MM.1S (cell line): ENCODE results near the gene MCTP2.
A peak's percentile ranks its signal among the peaks of the same experiment; 100 is the strongest.

Experiments
- DNase-seq: peaks from one replicate; pipeline ENCODE4 v3.0.0-alpha.2; 2015
- H2AFZ ChIP-seq: fragments of 300-600 bp; sonication (generic); 2 replicates; pipeline ENCODE4 v1.6.0; 2016; ENCODE audit warnings: antibody characterized with exemption, low read length
- H3F3A ChIP-seq: fragments of 300-600 bp; sonication (generic); 2 replicates; pipeline ENCODE4 v1.6.1; 2016; ENCODE audit warnings: mild to moderate bottlenecking, antibody characterized with exemption, low read length, moderate library complexity, mixed read lengths; ENCODE audit not compliant: insufficient read depth
- H3K27ac ChIP-seq: fragments of 300-600 bp; sonication (generic); 2 replicates; pipeline ENCODE4 v1.5.1; 2016; ENCODE audit warnings: mild to moderate bottlenecking, low read length
- H3K27me3 ChIP-seq: fragments of 300-600 bp; sonication (generic); replicated peaks from 2 replicates; pipeline ENCODE4 v1.6.0; 2016; ENCODE audit warnings: low read length; ENCODE audit not compliant: insufficient read depth
- H3K36me3 ChIP-seq: fragments of 300-600 bp; sonication (generic); replicated peaks from 2 replicates; pipeline ENCODE4 v1.6.1; 2016; ENCODE audit warnings: mild to moderate bottlenecking, low read length, mixed read lengths; ENCODE audit not compliant: insufficient read depth
- H3K4me1 ChIP-seq: fragments of 300-600 bp; sonication (generic); 2 replicates; pipeline ENCODE4 v1.6.1; 2016; ENCODE audit warnings: low read length, mixed read lengths
- H3K4me2 ChIP-seq: fragments of 300-600 bp; sonication (generic); 2 replicates; pipeline ENCODE4 v1.6.0; 2016; ENCODE audit warnings: low read depth, low read length
- H3K4me3 ChIP-seq: fragments of 300-600 bp; sonication (generic); 2 replicates; pipeline ENCODE4 v1.5.1; 2016; ENCODE audit warnings: low read length, mixed read lengths
- H3K79me2 ChIP-seq: fragments of 300-600 bp; sonication (generic); 2 replicates; pipeline ENCODE4 v1.6.1; 2016; ENCODE audit warnings: mixed run types, low read length, mixed read lengths
- H3K9ac ChIP-seq: fragments of 300-600 bp; sonication (generic); 2 replicates; pipeline ENCODE4 v1.6.1; 2016; ENCODE audit warnings: low read length, mixed read lengths
- H3K9me2 ChIP-seq: fragments of 300-600 bp; sonication (generic); replicated peaks from 2 replicates; pipeline ENCODE4 v1.6.1; 2016; ENCODE audit warnings: mild to moderate bottlenecking, low read length, mixed read lengths; ENCODE audit not compliant: insufficient read depth
- H3K9me3 ChIP-seq: fragments of 300-600 bp; sonication (generic); replicated peaks from 2 replicates; pipeline ENCODE4 v1.6.1; 2016; ENCODE audit warnings: mild to moderate bottlenecking, low read length, mixed read lengths; ENCODE audit not compliant: insufficient read depth
- H4K20me1 ChIP-seq: fragments of 300-600 bp; sonication (generic); 2 replicates; pipeline ENCODE4 v1.6.1; 2016; ENCODE audit warnings: mild to moderate bottlenecking, low read length, moderate library complexity, mixed read lengths; ENCODE audit not compliant: insufficient read depth
- CTCF ChIP-seq: fragments of 300-600 bp; sonication (generic); IDR thresholded peaks from 2 replicates; pipeline ENCODE4 v1.5.1; 2016; ENCODE audit warnings: antibody characterized with exemption, low read length, mixed read lengths
- EZH2 ChIP-seq: fragments of 300-600 bp; sonication (generic); optimal IDR thresholded peaks from 2 replicates; pipeline ENCODE3; 2017; ENCODE audit warnings: low read depth, mild to moderate bottlenecking, antibody characterized with exemption, low read length, mixed read lengths
- EZH2phosphoT487 ChIP-seq: fragments of 300-600 bp; sonication (generic); IDR thresholded peaks from 2 replicates; pipeline ENCODE4 v1.6.1; 2018; ENCODE audit warnings: antibody characterized with exemption, low read length

MCTP2 gene

GRCh38 chr15:94411285-94411684 lies 179.9 kb downstream of the MCTP2 start:
- no peak overlapping the region for H3K27ac ChIP-seq
- no peak overlapping the region for H2AFZ ChIP-seq
- no peak for DNase-seq
- H3K4me1 ChIP-seq = no peaks in the 10 kb centered on the region
- H4K20me1 ChIP-seq = no peaks in the 10 kb centered on the region
- no peaks in the 10 kb centered on the region for H3K36me3 ChIP-seq
- no peak overlapping the region for H3K4me3 ChIP-seq
- H3K27me3 ChIP-seq = no peaks in the 10 kb centered on the region
- H3F3A ChIP-seq = no peaks in the 10 kb centered on the region
- H3K9ac ChIP-seq = no peak overlapping the region
- H3K9me3 ChIP-seq = no peaks in the 10 kb centered on the region
- TF ChIP-seq EZH2phosphoT487 (no peak), CTCF (no peak), EZH2 (no peak)
- no peaks in the 10 kb centered on the region for H3K79me2 ChIP-seq
- H3K9me2 ChIP-seq = no peaks in the 10 kb centered on the region
- H3K4me2 ChIP-seq = no peak overlapping the region

- TF ChIP-seq EZH2 = no peak
- TF ChIP-seq CTCF = no peak
- TF ChIP-seq EZH2phosphoT487 = no peak
- Histone ChIP-seq H3K9me2 (no peaks in the 10 kb centered on the region), H4K20me1 (no peaks in the 10 kb centered on the region), H3K4me2 (no peak overlapping the region), H2AFZ (no peak overlapping the region), H3F3A (no peaks in the 10 kb centered on the region), H3K79me2 (no peaks in the 10 kb centered on the region), H3K4me3 (no peak overlapping the region), H3K36me3 (no peaks in the 10 kb centered on the region), H3K9me3 (no peaks in the 10 kb centered on the region), H3K4me1 (no peaks in the 10 kb centered on the region), H3K9ac (no peak overlapping the region), H3K27me3 (no peaks in the 10 kb centered on the region), H3K27ac (no peak overlapping the region)
- no peak for DNase-seq
Measured at GRCh38 chr15:94411846-94412245, 180.5 kb downstream of the MCTP2 start.

- TF ChIP-seq CTCF (peak; percentile 53), EZH2phosphoT487 (no peak)
- Histone ChIP-seq H3K9me3 (no peaks in the 10 kb centered on the region), H3K36me3 (no peaks in the 10 kb centered on the region), H3K27me3 (no peaks in the 10 kb centered on the region), H3K4me1 (no peaks in the 10 kb centered on the region), H3K9me2 (no peaks in the 10 kb centered on the region), H4K20me1 (no peaks in the 10 kb centered on the region), H3F3A (no peaks in the 10 kb centered on the region), H3K79me2 (no peaks in the 10 kb centered on the region), H3K4me2 (no peak overlapping the region), H2AFZ (no peak overlapping the region), H3K4me3 (no peak overlapping the region), H3K9ac (no peak overlapping the region), H3K27ac (no peak overlapping the region)
- DNase-seq = no peak
Measured at GRCh38 chr15:94412979-94413746, 181.8 kb downstream of the MCTP2 start.
